Inferior parietal cortex (tissue), 1 donor: Measurements from ENCODE around the gene CBLC.
"Not testable (repeated sequence)": the region's sequence is repeated elsewhere in the genome, so short reads cannot be mapped to it uniquely, and the experiment has no call there.

Source experiments
- DNase-seq: peaks from one replicate; pipeline ENCODE4 v3.0.0-alpha.2; 2016; ENCODE audit errors: extremely low spot score

The CBLC gene

DNA sequence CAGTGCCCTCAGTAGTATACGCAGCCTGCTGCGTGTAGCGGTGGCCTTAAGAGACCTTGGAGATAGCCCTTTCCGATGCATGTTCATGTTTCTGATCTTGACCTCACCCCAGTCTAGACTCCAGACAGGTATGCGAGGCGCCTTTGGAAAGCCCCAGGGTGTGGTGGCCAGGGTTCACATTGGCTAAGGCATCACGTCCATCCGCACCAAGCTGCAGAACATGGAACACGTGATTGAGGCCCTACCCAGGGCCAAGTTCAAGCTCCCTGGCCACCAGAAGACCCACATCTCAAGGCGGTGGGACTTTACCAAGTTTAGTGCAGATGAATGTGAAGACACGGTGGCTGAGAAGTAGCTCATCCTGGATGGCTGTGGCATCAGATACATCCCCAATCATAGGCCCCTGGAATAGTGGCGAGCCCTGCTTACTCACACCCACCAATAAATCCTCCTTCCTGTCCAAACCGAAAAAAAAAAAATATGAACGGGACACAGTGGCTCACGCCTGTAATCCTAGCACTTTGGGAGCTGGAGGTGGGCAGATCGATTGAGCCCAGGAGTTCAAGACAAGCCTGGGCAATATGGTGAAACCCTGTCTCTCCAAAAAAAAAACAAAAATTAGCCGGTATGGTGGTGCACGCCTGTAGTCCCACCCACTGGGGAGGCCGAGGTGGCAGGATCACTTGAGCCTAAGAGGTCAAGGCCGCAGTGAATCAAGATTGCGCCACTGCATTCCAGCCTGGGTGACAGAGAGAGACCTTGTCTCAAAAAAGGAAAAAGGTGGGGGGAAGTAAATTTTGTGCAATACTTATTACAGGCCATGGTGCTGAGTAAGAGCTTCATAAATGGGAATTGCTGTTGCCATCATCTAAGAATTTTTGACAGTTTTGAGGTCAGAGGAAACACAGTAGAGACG lies 12.4 kb upstream of the CBLC start:
- DNase-seq, result no peak

DNA sequence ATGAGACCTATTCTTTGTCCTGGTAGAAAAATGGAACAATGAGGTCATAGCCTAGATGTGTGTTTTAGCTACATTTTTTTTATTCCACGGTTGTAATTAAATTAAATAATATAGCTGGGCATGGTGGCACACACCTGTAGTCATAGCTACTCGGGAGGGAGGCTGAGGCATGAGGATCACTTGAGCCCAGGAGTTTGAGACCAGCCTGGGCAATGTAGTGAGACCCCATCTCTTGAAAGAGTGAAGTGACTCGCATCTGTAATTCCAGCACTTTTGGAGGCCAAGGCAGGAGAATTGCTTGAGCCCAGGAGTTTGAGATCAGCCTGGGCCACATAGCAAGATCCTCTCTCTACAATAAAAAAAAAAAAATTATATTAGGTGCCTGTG lies 11.7 kb upstream of the CBLC start:
- no peak for DNase-seq

DNA sequence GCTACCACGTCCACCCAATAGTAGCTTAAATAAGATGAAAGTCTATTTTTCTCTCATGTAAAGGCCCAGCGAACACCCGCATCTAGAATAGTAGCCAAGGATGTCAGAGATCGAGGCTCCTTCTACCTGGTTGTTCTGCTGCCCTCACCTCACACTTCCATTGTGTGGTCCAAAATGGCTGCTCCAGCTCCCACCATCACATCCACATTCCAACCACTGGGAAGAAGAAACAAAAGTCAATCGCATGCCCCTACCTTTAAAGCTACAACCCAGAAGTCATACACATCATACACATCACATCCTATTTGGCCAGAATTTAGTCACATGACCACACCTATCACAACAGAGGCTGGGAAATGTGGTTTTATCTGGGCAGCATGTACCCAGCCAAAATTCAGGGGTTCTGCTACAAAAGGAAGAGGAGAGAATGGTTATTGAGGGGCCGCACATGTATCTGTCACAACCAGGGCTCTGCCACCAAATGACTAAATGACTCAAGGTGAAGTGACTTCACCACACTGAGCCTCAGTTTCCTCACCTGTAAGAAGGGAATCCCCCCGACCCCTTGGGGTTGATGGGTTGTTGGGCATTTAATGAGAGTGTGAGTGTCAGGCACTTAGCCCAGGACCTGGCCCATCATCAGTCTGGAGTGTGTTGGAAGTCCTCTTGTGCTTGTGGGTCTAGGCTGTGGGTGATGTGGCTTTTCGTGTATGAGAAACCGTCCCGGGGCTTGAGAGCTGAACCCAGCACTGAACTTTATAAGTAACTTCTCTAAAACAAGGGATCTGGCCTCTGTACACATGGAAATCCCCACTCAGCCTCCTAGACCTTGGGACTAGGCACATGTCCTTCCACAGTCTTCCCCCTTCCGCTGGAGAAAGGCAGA lies 10.2 kb upstream of the CBLC start:
- no peak for DNase-seq

DNA sequence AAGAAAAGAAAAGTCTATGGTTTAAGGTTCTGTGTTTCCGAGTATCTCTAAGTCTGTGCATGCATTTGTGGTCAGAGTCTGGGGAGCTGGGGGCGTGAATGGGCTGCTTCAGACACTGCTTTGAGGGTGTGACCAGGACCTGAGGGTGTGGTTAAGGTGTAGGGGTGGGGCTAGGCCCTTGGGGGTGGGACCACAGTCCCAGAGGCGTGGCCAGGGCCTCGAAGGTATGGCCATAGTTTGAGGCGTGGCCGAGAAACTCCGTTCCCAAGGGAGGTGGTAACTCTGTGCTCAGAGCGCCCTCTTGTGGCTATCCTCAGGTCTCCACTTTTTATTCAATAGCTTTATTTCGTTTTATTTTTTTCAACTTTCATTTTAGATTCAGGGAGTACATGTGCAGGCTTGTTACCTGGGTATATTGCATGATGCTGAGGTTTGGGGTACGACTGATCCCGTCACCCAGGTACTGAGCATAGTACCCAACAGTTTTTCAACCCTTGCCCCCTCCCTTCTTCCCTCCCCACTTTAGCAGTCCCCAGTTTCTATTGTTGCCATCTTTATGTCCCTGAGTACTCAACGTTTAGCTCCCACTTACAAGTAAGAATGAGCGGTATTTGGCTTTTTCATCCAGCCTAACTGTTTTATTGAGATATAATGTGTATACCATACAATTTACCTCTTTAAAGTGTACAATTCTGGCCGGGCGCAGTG lies 7.0 kb upstream of the CBLC start:
- DNase-seq, result peak; percentile 89

DNA sequence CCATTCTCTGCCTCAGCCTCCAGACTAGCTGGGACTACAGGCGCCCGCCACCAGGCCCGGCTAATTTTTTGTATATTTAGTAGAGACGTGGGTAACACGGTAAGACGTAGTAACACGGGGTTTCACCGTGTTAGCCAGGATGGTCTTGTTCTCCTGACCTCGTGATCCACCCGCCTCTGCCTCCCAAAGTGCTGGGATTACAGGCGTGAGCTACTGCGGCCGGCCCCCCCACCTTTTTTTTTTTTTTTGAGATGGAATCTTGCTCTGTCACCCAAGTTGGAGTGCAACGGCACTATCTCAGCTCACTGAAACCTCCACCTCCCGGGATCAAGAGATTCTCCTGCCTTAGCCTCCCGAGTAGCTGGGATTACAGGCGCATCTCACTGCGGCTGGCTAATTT lies 5.5 kb upstream of the CBLC start:
- DNase-seq, result not testable (repeated sequence)

DNA sequence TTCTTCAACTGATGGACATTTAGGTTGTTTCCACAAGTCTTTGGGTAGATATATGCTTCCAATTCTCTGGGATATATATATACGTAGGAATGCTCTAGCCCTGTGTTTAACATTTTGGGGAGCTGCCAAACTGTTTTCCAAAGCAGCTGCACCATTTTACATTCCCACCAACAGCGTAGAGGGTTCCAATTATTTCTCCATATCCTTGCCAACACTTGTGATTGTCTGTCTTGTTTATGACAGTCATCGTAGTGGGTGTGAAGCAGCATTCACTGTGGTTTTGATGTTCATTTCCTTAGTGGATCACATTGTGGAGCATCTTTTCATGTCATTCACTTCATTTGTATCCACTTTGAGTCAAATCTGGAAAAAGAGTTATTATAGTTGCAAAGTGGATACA lies 4.7 kb upstream of the CBLC start:
- DNase-seq, result no peak

DNA sequence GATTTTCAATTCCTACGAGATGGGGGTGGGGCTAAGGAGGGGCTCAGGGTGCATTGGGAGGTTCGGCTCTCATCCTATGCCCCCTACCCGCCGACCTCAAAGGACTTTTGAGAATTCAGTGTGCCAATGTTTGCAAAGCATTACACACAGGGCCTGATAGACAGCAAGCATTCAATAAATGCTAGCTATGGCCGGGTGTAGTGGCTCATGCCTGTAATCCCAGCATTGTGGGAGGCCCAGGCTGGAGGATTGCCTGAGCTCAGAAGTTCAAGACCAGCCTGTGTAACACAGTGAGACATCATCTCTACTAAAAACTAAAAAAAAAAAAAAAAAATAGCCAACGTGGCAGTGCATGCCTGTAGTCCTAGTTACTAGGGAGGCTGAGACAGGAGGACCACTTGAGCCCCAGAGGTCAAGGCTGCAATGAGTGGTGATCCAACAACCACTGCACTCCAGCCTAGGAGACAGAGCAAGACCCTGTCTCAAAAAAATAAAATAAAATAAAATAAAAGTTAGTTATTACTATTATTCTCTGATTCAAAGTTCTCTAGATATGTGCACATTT lies 1.9 kb upstream of the CBLC start:
- no peak for DNase-seq

DNA sequence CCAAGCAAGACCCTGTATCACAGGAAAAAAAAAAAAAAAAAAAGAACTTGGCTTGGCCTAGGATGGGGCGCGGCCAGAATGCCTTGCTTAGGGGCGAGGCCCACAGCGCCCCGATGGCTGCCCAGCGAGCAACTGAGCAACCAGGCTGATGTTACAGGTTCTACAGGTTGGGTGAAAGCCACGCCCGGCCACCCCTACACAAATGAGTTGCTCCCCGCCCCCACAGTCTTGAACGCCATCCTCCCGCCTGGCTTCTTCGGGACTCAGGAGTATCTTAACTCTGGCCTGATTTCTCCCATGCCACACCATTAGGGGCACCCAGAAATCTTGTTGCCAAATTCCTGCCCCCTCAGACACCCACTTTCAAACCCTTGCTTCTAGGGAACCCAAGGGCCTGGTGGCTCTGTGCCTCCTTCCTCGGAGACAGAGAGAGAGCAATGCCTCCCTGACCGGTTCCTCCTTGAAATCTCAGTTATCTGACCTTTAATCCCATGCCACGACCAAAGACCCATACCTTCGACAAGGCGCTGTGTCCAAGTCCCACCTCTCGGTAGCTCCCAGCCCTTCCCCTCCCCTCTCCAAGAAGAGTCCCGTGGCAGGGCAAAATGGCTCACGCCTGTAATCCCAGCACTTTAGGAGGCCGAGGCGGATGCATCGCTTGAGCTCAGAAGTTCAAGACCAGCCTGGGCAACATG lies 1.1 kb upstream of the CBLC start:
- DNase-seq, result no peak

DNA sequence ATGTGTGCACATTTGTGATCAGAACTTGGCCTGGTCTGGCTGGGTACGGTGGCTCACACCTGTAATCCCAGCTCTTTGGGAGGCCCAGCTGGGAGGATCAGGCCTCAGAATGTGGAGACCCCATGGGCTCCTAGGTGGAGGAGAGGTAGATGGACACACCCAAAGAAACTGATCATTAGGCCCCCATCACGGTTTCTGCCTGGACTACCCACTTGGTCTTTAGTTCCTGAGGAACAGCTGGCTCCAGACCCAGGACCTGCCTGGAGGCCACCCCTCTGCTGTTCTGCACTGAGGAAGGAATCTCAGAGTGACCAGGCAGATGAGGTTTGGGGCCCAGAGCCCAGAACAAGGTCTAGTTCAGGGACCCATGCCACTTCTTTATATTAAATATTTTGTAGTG lies 1.5 kb downstream of the CBLC start:
- no peak for DNase-seq

DNA sequence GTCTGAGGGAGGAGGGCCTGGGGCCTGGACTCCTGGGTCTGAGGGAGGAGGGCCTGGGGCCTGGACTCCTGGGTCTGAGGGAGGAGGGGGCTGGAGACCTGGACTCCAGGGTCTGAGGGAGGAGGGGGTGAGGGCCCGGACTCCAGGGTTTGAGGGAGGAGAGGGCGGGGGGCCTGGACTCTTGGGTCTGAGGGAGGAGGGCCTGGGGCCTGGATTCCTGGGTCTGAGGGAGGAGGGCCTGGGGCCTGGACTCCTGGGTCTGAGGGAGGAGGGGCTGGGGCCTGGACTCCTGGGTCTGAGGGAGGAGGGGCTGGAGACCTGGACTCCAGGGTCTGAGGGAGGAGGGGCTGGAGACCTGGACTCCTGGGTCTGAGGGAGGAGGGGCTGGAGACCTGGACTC lies 4.0 kb downstream of the CBLC start:
- DNase-seq, result not testable (repeated sequence)

DNA sequence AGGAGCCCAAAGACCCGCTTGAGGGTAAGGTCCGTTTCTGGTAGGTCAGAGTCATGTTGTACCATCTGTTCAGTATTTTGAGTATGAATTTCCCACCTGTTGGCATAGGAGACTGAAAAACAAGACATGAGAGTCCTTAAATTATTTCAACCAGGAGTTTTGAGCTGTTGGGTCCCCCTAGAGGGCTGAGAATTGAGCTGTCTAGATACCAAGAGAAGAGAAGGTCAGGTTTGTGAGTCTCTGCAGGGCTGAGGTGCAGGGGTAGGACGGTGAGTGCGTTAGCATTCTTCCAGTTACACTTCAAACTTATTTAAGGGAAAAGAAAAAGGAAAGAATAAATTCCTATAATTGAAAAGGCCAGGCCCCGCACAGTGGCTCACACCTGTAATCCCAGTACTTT lies 5.0 kb downstream of the CBLC start:
- no peak for DNase-seq

DNA sequence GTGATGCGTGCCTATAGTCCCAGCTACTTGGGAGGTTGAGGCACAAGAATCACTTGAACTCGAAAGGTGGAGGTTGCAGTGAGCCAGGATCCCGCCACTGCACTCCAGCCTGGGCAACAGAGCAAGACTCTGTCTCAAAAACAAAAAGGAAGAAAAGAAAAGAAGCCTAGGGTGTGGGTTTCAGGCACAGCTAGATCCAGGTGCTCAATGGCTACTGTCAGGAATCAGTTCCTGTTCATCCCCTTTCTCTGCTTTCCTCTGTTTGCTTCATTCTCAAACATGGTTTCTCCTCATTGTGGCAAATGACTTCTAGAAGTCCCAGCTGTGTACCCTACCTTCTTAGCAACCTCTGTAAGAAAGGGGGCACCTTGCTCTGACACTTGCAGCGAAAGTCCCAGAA lies 5.9 kb downstream of the CBLC start:
- DNase-seq, result no peak

DNA sequence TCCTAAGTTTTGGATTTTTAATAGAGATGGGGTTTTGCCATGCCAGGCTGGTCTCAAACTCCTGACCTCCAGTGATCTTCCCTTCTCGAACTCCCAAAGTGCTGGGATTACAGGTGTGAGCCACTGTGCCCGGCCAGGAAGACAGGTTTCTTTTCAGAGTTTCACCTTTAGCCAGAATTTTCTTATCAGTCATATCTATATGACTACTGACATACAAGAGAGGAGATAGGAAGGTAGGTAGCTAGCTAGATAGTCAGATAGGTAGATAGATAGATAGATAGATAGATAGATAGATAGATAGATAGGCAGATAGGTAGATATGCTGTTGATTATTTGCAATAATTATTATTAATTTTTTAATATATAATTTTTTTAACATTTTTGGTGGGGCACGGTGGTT lies 7.6 kb downstream of the CBLC start:
- no peak for DNase-seq

DNA sequence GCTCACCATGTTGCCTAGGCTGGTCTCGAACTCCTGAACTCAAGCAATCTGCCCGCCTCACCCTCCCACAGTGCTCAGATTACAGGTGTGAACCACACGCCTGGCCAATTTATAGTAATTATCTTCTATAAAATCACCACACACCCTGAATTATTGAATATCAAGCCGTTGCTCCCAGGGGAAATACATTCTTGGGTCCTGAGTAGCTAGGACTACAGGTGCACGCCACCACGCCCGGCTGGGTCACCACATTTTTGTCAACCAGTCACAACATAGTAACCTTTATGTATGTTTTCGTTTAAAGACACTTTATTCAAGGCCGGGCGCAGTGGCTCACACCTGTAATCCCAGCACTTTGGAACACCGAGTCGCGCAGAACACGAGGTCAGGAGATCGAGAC lies 8.3 kb downstream of the CBLC start:
- no peak for DNase-seq

DNA sequence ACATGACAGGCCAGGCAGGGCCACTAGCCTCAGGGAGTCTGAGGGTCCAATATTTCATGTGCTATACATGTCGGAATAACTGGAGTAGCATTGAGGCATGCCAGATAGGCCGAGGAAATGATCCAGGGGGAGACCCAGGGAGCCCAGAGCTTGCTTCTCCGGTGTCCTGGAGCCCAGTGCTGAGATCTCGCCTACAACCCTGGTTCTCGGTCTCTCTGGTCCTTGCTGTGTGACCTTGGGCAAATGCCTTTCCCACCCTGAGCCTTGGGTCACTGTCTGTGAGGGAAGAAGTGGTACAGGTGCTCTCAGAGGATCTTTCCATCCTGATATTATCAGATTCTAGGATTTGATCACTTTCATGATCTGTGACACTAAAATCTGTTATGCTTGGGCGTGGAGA lies 11.3 kb downstream of the CBLC start:
- no peak for DNase-seq

DNA sequence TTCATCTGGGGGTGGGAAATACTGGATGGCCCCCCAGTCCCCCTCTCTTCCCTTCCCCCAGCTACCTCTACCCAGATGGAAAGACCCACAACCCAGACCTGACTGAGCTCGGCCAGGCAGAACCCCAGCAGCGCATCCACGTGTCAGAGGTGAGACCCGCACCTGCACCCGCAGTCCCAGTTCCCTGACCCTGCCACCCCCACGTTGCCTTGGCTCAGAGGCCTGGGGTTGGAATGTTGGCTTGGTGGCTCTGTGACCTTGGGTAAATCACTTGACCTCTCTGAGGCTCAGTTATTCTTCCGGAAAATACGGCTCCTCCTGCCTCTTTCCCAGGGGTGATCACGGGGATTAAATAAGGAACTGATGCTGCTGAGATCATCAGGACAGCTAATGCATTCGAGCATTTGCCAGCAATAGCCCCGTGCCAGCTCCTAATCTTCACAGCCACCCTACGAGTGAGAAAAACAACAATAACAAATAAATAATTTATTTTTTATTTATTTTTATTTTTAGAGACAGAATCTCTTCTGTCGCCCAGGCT lies 12.3 kb downstream of the CBLC start:
- DNase-seq, result no peak

DNA sequence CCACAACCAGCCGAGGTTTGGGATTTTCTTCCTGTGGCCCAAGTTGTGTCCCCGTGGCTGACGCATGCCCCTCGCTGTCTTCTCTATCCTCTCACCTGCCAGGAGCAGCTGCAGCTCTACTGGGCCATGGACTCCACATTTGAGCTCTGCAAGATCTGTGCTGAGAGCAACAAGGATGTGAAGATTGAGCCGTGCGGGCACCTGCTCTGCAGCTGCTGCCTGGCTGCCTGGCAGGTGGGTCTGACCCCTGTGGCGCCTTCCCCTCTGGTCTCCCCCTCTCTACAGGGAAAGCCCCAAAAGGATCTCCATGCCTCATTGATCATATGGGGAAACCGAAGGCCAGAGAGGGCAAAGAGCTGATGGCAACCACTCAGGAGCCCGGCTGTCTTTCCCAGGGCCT lies 14.6 kb downstream of the CBLC start:
- DNase-seq, result no peak

DNA sequence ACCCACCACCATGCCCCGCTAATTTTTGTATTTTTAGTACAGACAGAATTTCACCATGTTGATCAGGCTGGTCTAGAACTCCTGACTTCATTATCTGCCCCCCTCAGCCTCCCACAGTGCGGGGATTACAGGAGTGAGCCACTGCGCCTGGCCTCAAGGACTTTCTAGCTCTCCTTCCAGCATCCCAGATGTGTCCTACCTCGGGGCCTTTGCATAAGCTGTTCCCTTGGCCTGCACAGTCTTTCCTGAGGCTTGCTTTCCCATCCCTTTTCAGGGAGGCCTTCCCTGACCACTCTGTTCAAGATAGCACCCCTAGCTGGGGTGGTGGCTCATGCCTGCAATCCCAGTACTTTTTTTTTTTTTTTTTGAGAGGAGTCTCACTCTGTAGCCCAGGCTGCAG lies 16.9 kb downstream of the CBLC start:
- no peak for DNase-seq

DNA sequence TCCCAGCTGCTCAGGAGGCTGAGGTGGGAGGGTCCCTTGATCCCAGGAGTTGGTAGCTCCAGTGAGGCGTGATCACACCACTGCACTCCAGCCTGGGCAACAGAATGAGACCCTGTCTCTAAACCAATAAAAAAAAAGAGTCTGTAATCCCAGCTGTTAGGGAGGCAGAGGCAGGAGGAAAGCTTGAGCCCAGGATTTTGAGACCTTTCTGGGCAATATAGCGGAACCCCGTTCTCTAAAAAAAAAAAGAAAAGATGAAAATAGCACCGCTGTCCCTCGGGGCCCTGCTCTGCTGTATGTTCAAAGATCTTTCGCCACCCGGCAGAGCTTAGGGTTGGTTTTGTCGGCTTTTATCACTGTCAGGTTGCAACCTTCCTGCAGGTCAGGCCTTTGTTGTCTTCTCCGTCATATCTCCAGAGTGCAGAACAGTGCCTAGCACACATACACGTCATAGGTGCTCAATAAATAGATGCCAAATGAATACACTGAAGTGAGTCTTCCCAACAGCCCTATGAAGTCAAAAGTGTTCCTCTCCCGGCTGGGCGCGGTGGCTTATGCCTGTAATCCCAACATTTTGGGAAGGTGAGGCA lies 17.8 kb downstream of the CBLC start:
- DNase-seq, result no peak

DNA sequence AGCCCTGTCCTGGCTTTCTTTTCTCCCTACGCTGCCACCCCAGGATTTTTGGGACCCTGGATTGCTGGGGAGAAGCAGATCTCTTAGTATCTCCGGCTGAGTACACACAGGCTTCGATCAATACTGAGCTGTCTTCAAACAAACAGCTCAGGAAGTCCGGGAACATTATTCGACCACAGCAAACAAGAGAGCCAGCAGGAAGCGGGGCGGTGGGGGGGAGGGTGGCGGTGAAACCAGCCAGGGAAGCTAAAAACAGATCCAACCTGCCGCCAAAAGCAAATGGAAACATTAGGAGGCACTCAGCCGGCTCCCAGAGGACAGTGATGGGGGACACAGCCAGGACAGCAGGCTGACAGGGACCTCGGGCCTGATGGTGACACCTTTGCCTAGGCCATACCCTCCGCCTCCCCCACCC lies 19.0 kb downstream of the CBLC start:
- no peak for DNase-seq
